IPS-20b (cell line): ENCODE measurements around the gene STK39.

Experiments
- H3K27ac ChIP-seq: one replicate; pipeline ENCODE4 v1.5.1; 2013; ENCODE audit warnings: low read length
- H3K27me3 ChIP-seq: 2 replicates; pipeline ENCODE4 v1.6.1; 2013; ENCODE audit warnings: mild to moderate bottlenecking, low read length, inconsistent platforms; ENCODE audit not compliant: insufficient read depth
- H3K36me3 ChIP-seq: 2 replicates; pipeline ENCODE4 v1.6.1; 2013; ENCODE audit warnings: low read depth, mild to moderate bottlenecking, inconsistent platforms, low read length, moderate library complexity; ENCODE audit not compliant: insufficient read depth
- H3K4me1 ChIP-seq: 2 replicates; pipeline ENCODE4 v1.6.1; 2013; ENCODE audit warnings: mild to moderate bottlenecking, control low read depth, inconsistent platforms, low read length, moderate library complexity; ENCODE audit not compliant: insufficient read depth
- H3K4me3 ChIP-seq: 2 replicates; pipeline ENCODE4 v1.5.1; 2013; ENCODE audit warnings: mild to moderate bottlenecking, low read length, inconsistent platforms
- H3K9ac ChIP-seq: 2 replicates; pipeline ENCODE4 v1.6.1; 2013; ENCODE audit warnings: low read depth, mild to moderate bottlenecking, inconsistent platforms, low read length, moderate library complexity
- H3K9me3 ChIP-seq: 2 replicates; pipeline ENCODE4 v1.6.1; 2013; ENCODE audit warnings: mild to moderate bottlenecking, low read depth, low read length, inconsistent platforms; ENCODE audit not compliant: insufficient read depth

Gene STK39

GRCh38 chr2:168009900-168010299 lies 237.5 kb downstream of the STK39 start:
- Histone ChIP-seq H3K9me3 (0 out of 2 replicates have a peak, but pooled peaks cover 3% of the 10 kb centered on the region), H3K4me3 (no peak overlapping the region), H3K27me3 (no peaks in the 10 kb centered on the region), H3K36me3 (no peaks in the 10 kb centered on the region), H3K27ac (no peak overlapping the region), H3K9ac (no peak overlapping the region), H3K4me1 (no peaks in the 10 kb centered on the region)

- Histone ChIP-seq H3K9ac (no peak overlapping the region), H3K27ac (no peak overlapping the region), H3K9me3 (0 out of 2 replicates have a peak, but pooled peaks cover 3% of the 10 kb centered on the region), H3K27me3 (no peaks in the 10 kb centered on the region), H3K4me3 (no peak overlapping the region), H3K36me3 (no peaks in the 10 kb centered on the region), H3K4me1 (no peaks in the 10 kb centered on the region)
Measured at GRCh38 chr2:168008646-168009195, 238.7 kb downstream of the STK39 start.

GRCh38 chr2:168006498-168006897 lies 240.9 kb downstream of the STK39 start:
- Histone ChIP-seq H3K4me3 (no peak overlapping the region), H3K9ac (no peak overlapping the region), H3K9me3 (0 out of 2 replicates have a peak, but pooled peaks cover 3% of the 10 kb centered on the region), H3K36me3 (no peaks in the 10 kb centered on the region), H3K4me1 (no peaks in the 10 kb centered on the region), H3K27me3 (no peaks in the 10 kb centered on the region), H3K27ac (no peak overlapping the region)

- H3K27ac ChIP-seq, result no peak overlapping the region
- H3K4me1 ChIP-seq, result no peaks in the 10 kb centered on the region
- 0 out of 2 replicates have a peak, but pooled peaks cover 3% of the 10 kb centered on the region for H3K9me3 ChIP-seq
- H3K4me3 ChIP-seq, result no peak overlapping the region
- H3K9ac ChIP-seq, result no peak overlapping the region
- no peaks in the 10 kb centered on the region for H3K27me3 ChIP-seq
- no peaks in the 10 kb centered on the region for H3K36me3 ChIP-seq
Measured at GRCh38 chr2:168005586-168005985, 241.8 kb downstream of the STK39 start.

GRCh38 chr2:168003876-168004275 lies 243.5 kb downstream of the STK39 start:
- Histone ChIP-seq H3K9ac (no peak overlapping the region), H3K27ac (no peak overlapping the region), H3K36me3 (no peaks in the 10 kb centered on the region), H3K4me1 (no peaks in the 10 kb centered on the region), H3K9me3 (0 out of 2 replicates have a peak, but pooled peaks cover 3% of the 10 kb centered on the region), H3K4me3 (no peak overlapping the region), H3K27me3 (no peaks in the 10 kb centered on the region)

- Histone ChIP-seq H3K36me3 (no peaks in the 10 kb centered on the region), H3K9ac (no peak overlapping the region), H3K27me3 (no peaks in the 10 kb centered on the region), H3K9me3 (0 out of 2 replicates have a peak, but pooled peaks cover 3% of the 10 kb centered on the region), H3K27ac (no peak overlapping the region), H3K4me3 (no peak overlapping the region), H3K4me1 (no peaks in the 10 kb centered on the region)
Measured at GRCh38 chr2:168002021-168002553, 245.3 kb downstream of the STK39 start.

- Histone ChIP-seq H3K9ac (no peak overlapping the region), H3K36me3 (no peaks in the 10 kb centered on the region), H3K4me3 (no peak overlapping the region), H3K27ac (no peak overlapping the region), H3K4me1 (peaks cover 8% of the 10 kb centered on the region; the same call in 1 of the 2 replicates), H3K27me3 (no peaks in the 10 kb centered on the region), H3K9me3 (no peaks in the 10 kb centered on the region)
Measured at GRCh38 chr2:167992278-167992677, 255.1 kb downstream of the STK39 start.

- no peak overlapping the region for H3K4me3 ChIP-seq
- H3K9ac ChIP-seq, result no peak overlapping the region
- H3K36me3 ChIP-seq, result no peaks in the 10 kb centered on the region
- H3K27me3 ChIP-seq, result no peaks in the 10 kb centered on the region
- H3K9me3 ChIP-seq, result no peaks in the 10 kb centered on the region
- peaks cover 11% of the 10 kb centered on the region; the same call in 1 of the 2 replicates for H3K4me1 ChIP-seq
- H3K27ac ChIP-seq, result no peak overlapping the region
Measured at GRCh38 chr2:167990062-167990461, 257.3 kb downstream of the STK39 start.

GRCh38 chr2:167988296-167988695 lies 259.1 kb downstream of the STK39 start:
- H3K36me3 ChIP-seq, result no peaks in the 10 kb centered on the region
- H3K4me1 ChIP-seq, result peaks cover 17% of the 10 kb centered on the region; the same call in 1 of the 2 replicates
- H3K4me3 ChIP-seq, result no peak overlapping the region
- H3K9me3 ChIP-seq, result no peaks in the 10 kb centered on the region
- no peaks in the 10 kb centered on the region for H3K27me3 ChIP-seq
- no peak overlapping the region for H3K27ac ChIP-seq
- H3K9ac ChIP-seq, result no peak overlapping the region

- Histone ChIP-seq H3K4me3 (no peak overlapping the region), H3K36me3 (no peaks in the 10 kb centered on the region), H3K4me1 (peaks cover 17% of the 10 kb centered on the region; the same call in 1 of the 2 replicates), H3K9ac (no peak overlapping the region), H3K9me3 (no peaks in the 10 kb centered on the region), H3K27me3 (no peaks in the 10 kb centered on the region), H3K27ac (no peak overlapping the region)
Measured at GRCh38 chr2:167987558-167987957, 259.8 kb downstream of the STK39 start.

- Histone ChIP-seq H3K4me3 (no peak overlapping the region), H3K27ac (no peak overlapping the region), H3K9me3 (no peaks in the 10 kb centered on the region), H3K27me3 (no peaks in the 10 kb centered on the region), H3K4me1 (peaks cover 17% of the 10 kb centered on the region; the same call in 1 of the 2 replicates), H3K36me3 (no peaks in the 10 kb centered on the region), H3K9ac (no peak overlapping the region)
Measured at GRCh38 chr2:167987026-167987425, 260.4 kb downstream of the STK39 start.

- Histone ChIP-seq H3K4me3 (no peak overlapping the region), H3K4me1 (peaks cover 17% of the 10 kb centered on the region; the same call in 1 of the 2 replicates), H3K9ac (no peak overlapping the region), H3K9me3 (no peaks in the 10 kb centered on the region), H3K36me3 (no peaks in the 10 kb centered on the region), H3K27me3 (no peaks in the 10 kb centered on the region), H3K27ac (no peak overlapping the region)
Measured at GRCh38 chr2:167986223-167986622, 261.2 kb downstream of the STK39 start.
